Trophoblast cell (in vitro differentiated cells and primary cell): ENCODE data around the gene TWSG1.
"Not testable (repeated sequence)": the region's sequence is repeated elsewhere in the genome, so short reads cannot be mapped to it uniquely, and the experiment has no call there.

Experiments used
- DNase-seq, 2 donors: peaks; one replicate each; pipeline ENCODE4 v3.0.0-alpha.2; 2016
- H2AFZ ChIP-seq: 2 replicates; pipeline ENCODE4 v1.6.1; 2013; ENCODE audit warnings: low read length, moderate library complexity, mild to moderate bottlenecking; ENCODE audit not compliant: insufficient read depth, poor library complexity
- H2AK5ac ChIP-seq: 2 replicates; pipeline ENCODE4 v1.6.1; 2013; ENCODE audit warnings: mild to moderate bottlenecking, low read length
- H2BK120ac ChIP-seq: 2 replicates; pipeline ENCODE4 v1.6.1; 2013; ENCODE audit warnings: low read length, mild to moderate bottlenecking, moderate library complexity; ENCODE audit not compliant: insufficient read depth, poor library complexity
- H2BK12ac ChIP-seq: 2 replicates; pipeline ENCODE4 v1.6.1; 2013; ENCODE audit warnings: mild to moderate bottlenecking, low read length, moderate library complexity
- H2BK5ac ChIP-seq: 2 replicates; pipeline ENCODE4 v1.6.1; 2013; ENCODE audit warnings: low read length, low read depth, moderate library complexity, mild to moderate bottlenecking; ENCODE audit not compliant: poor library complexity
- H3K14ac ChIP-seq: 2 replicates; pipeline ENCODE4 v1.6.1; 2013; ENCODE audit warnings: mild to moderate bottlenecking, low read length
- H3K18ac ChIP-seq: 2 replicates; pipeline ENCODE4 v1.6.1; 2013; ENCODE audit warnings: mild to moderate bottlenecking, low read length
- H3K23ac ChIP-seq: 2 replicates; pipeline ENCODE4 v1.6.1; 2013; ENCODE audit warnings: low read length
- H3K27ac ChIP-seq: 2 replicates; pipeline ENCODE4 v1.5.1; 2013; ENCODE audit warnings: low read depth, mild to moderate bottlenecking, inconsistent platforms, low read length, moderate library complexity
- H3K27me3 ChIP-seq: 2 replicates; pipeline ENCODE4 v1.6.1; 2013; ENCODE audit warnings: inconsistent platforms, mild to moderate bottlenecking, low read length, moderate library complexity; ENCODE audit not compliant: insufficient read depth
- H3K36me3 ChIP-seq, 2 experiments: 1 replicate in 1 of 2; 2 replicates in 1 of 2; pipeline ENCODE4 v1.6.1; 2013; ENCODE audit warnings: low read length in 2 of 2, mild to moderate bottlenecking in 2 of 2, moderate library complexity in 1 of 2; ENCODE audit not compliant: insufficient read depth in 2 of 2, control insufficient read depth in 1 of 2
- H3K4ac ChIP-seq: 2 replicates; pipeline ENCODE4 v1.6.1; 2013; ENCODE audit warnings: low read depth, mild to moderate bottlenecking, low read length, moderate library complexity
- H3K4me1 ChIP-seq, 2 experiments: 1 replicate in 1 of 2; 2 replicates in 1 of 2; pipeline ENCODE4 v1.6.1; 2013; ENCODE audit warnings: low read length in 2 of 2, mild to moderate bottlenecking in 2 of 2, moderate library complexity in 1 of 2; ENCODE audit not compliant: insufficient read depth in 2 of 2, control insufficient read depth in 1 of 2
- H3K4me2 ChIP-seq: 2 replicates; pipeline ENCODE4 v1.6.1; 2013; ENCODE audit warnings: inconsistent platforms, mild to moderate bottlenecking, low read length, moderate library complexity
- H3K4me3 ChIP-seq: 2 replicates; pipeline ENCODE4 v1.5.1; 2013; ENCODE audit warnings: mild to moderate bottlenecking, low read depth, low read length, inconsistent platforms
- H3K79me1 ChIP-seq: one replicate; pipeline ENCODE4 v1.6.1; 2013; ENCODE audit warnings: low read length
- H3K79me2 ChIP-seq: 2 replicates; pipeline ENCODE4 v1.6.1; 2013; ENCODE audit warnings: low read length, mild to moderate bottlenecking; ENCODE audit not compliant: control insufficient read depth, insufficient read depth, poor library complexity
- H3K9ac ChIP-seq: 2 replicates; pipeline ENCODE4 v1.6.1; 2013; ENCODE audit warnings: mild to moderate bottlenecking, low read length
- H3K9me3 ChIP-seq: 2 replicates; pipeline ENCODE4 v1.6.1; 2013; ENCODE audit warnings: low read depth, mild to moderate bottlenecking, control low read depth, inconsistent platforms, low read length; ENCODE audit not compliant: insufficient read depth
- H4K12ac ChIP-seq: 2 replicates; pipeline ENCODE4 v1.6.1; 2013; ENCODE audit warnings: low read depth, mild to moderate bottlenecking, low read length, moderate library complexity
- H4K8ac ChIP-seq: 2 replicates; pipeline ENCODE4 v1.6.1; 2013; ENCODE audit warnings: low read depth, mild to moderate bottlenecking, low read length, moderate library complexity
- H4K91ac ChIP-seq: one replicate; pipeline ENCODE4 v1.6.1; 2013; ENCODE audit warnings: low read depth, mild to moderate bottlenecking, low read length, moderate library complexity
- WGBS: extraction: QIAGEN DNeasy Blood & Tissue Kit; methylation state at CpG from one replicate; pipeline ENCODE4 v1.1.7; 2013; ENCODE audit warnings: missing lambda C conversion rate; ENCODE audit not compliant: insufficient read length, insufficient coverage; ENCODE audit errors: extremely low coverage; 5-methylcytosine and 5-hydroxymethylcytosine counted together

The TWSG1 gene

GRCh38 chr18:9365406-9365805 is 30.8 kb downstream of the TWSG1 start:
- Histone ChIP-seq H3K4me1 (peaks cover 0 to 3% of the 10 kb centered on the region in 2 experiments), H3K14ac (no peak overlapping the region), H3K9me3 (no peaks in the 10 kb centered on the region), H3K23ac (no peak overlapping the region), H3K36me3 (peaks cover 7% of the 10 kb centered on the region in 2 experiments), H2BK12ac (no peak overlapping the region), H3K27me3 (no peaks in the 10 kb centered on the region), H3K4ac (no peak overlapping the region), H2AK5ac (no peak overlapping the region), H3K27ac (no peak overlapping the region), H3K4me3 (no peak overlapping the region), H2BK5ac (no peak overlapping the region), H3K79me1 (no peaks in the 10 kb centered on the region), H3K18ac (no peak overlapping the region), H2AFZ (no peak overlapping the region), H3K4me2 (no peak overlapping the region), H4K91ac (no peak overlapping the region), H2BK120ac (no peak overlapping the region), H4K12ac (peak overlapping the region; percentile 43), H3K9ac (no peak overlapping the region), H4K8ac (no peak overlapping the region), H3K79me2 (no peaks in the 10 kb centered on the region)
- DNase-seq = no peak
- WGBS = no CpG with 5 or more reads among the region's 7 CpGs

- H2BK12ac ChIP-seq = no peak overlapping the region
- peak; percentile 7 to 66 for DNase-seq
- no peaks in the 10 kb centered on the region for H3K79me1 ChIP-seq
- peaks cover 0 to 3% of the 10 kb centered on the region in 2 experiments for H3K4me1 ChIP-seq
- H3K4ac ChIP-seq = no peak overlapping the region
- H3K27me3 ChIP-seq = no peaks in the 10 kb centered on the region
- H2BK5ac ChIP-seq = no peak overlapping the region
- no peaks in the 10 kb centered on the region for H3K9me3 ChIP-seq
- peaks cover 7% of the 10 kb centered on the region in 2 experiments for H3K36me3 ChIP-seq
- H3K79me2 ChIP-seq = no peaks in the 10 kb centered on the region
- no peak overlapping the region for H3K18ac ChIP-seq
- no peak overlapping the region for H4K8ac ChIP-seq
- no peak overlapping the region for H2BK120ac ChIP-seq
- H3K23ac ChIP-seq = no peak overlapping the region
- no peak overlapping the region for H2AK5ac ChIP-seq
- no peak overlapping the region for H2AFZ ChIP-seq
- H3K14ac ChIP-seq = no peak overlapping the region
- H3K4me3 ChIP-seq = no peak overlapping the region
- no peak overlapping the region for H3K9ac ChIP-seq
- peak overlapping the region; percentile 47 for H3K4me2 ChIP-seq
- H4K91ac ChIP-seq = no peak overlapping the region
- WGBS = no CpG with 5 or more reads among the region's 6 CpGs
- no peak overlapping the region for H3K27ac ChIP-seq
- no peak overlapping the region for H4K12ac ChIP-seq
These were observed 31.6 kb downstream of the TWSG1 start for GRCh38 chr18:9366126-9366714.

DNA sequence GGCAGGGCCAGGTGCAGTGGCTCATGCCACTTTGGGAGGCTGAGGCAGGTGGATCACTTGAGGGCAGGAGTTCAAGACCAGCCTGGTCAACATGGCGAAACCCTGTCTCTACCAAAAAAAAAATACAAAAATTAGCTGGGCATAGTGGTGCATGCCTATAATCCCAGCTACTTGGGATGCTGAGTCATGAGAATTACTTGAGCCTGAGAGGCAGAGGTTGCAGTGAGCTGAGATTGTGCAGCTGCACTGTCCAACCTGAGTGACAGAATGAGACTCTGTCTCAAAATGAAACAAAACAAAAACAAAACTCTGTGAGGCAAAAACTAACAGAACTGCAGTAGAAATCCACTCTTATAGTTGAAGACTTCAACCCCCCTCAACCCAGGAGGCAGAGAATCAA is 38.7 kb downstream of the TWSG1 start:
- H3K4me2 ChIP-seq, H3K4ac ChIP-seq, H3K14ac ChIP-seq, H2BK12ac ChIP-seq, H3K27me3 ChIP-seq, H4K91ac ChIP-seq, H4K8ac ChIP-seq, H2BK5ac ChIP-seq, H3K9me3 ChIP-seq, H3K79me2 ChIP-seq, H3K36me3 ChIP-seq, H3K9ac ChIP-seq, H4K12ac ChIP-seq, H3K18ac ChIP-seq, H3K23ac ChIP-seq, H2AFZ ChIP-seq, H3K27ac ChIP-seq, H2AK5ac ChIP-seq, H3K4me1 ChIP-seq, DNase-seq, H2BK120ac ChIP-seq, H3K4me3 ChIP-seq, H3K79me1 ChIP-seq: not testable (repeated sequence)
- no CpG with 5 or more reads among the region's 1 CpG for WGBS

GRCh38 chr18:9379118-9379517 is 44.5 kb downstream of the TWSG1 start:
- H3K4me3 ChIP-seq = no peak overlapping the region
- H3K18ac ChIP-seq = no peak overlapping the region
- no peaks in the 10 kb centered on the region for H3K9me3 ChIP-seq
- no peak overlapping the region for H3K27ac ChIP-seq
- H2AFZ ChIP-seq = no peak overlapping the region
- no peak overlapping the region for H3K4me2 ChIP-seq
- no peaks in the 10 kb centered on the region for H3K27me3 ChIP-seq
- no peak overlapping the region for H2BK120ac ChIP-seq
- H3K14ac ChIP-seq = no peak overlapping the region
- H4K12ac ChIP-seq = no peak overlapping the region
- no peak overlapping the region for H4K8ac ChIP-seq
- no peaks in the 10 kb centered on the region for H3K79me2 ChIP-seq
- no peaks in the 10 kb centered on the region for H3K36me3 ChIP-seq
- no peaks in the 10 kb centered on the region for H3K79me1 ChIP-seq
- no peak overlapping the region for H3K23ac ChIP-seq
- no peaks in the 10 kb centered on the region for H3K4me1 ChIP-seq
- H2BK12ac ChIP-seq = no peak overlapping the region
- no peak overlapping the region for H2AK5ac ChIP-seq
- H3K9ac ChIP-seq = no peak overlapping the region
- WGBS = no CpG with 5 or more reads among the region's 6 CpGs
- DNase-seq = no peak
- H3K4ac ChIP-seq = no peak overlapping the region
- no peak overlapping the region for H4K91ac ChIP-seq
- no peak overlapping the region for H2BK5ac ChIP-seq
